Right renal cortex interstitium (tissue), 3 donors: ENCODE measurements around the gene RAD51B. TPM values are rescaled to one million over a fixed set of nuclear protein-coding genes. Genes with fewer than 3 reads are reported as not detected.
"Not testable (repeated sequence)": the region's sequence is repeated elsewhere in the genome, so short reads cannot be mapped to it uniquely, and the experiment has no call there.

Experiments
- DNase-seq, 3 donors: peaks; one replicate each; pipeline ENCODE4 v3.0.0-alpha.2; 2013; ENCODE audit warnings: low read depth in 3 of 3, low spot score in 2 of 3
- polyA plus RNA-seq, 3 donors: library from polyadenylated mRNA; unstranded; fragments of 120-200 nt; gene quantifications; one replicate each; pipeline ENCODE4 v1.2.1, GENCODE V29; 2013; ENCODE audit not compliant: insufficient read length in 3 of 3

The RAD51B gene
- polyA plus RNA-seq, 3 donors, result 11.3 to 11.9 (median 11.6) TPM

DNA sequence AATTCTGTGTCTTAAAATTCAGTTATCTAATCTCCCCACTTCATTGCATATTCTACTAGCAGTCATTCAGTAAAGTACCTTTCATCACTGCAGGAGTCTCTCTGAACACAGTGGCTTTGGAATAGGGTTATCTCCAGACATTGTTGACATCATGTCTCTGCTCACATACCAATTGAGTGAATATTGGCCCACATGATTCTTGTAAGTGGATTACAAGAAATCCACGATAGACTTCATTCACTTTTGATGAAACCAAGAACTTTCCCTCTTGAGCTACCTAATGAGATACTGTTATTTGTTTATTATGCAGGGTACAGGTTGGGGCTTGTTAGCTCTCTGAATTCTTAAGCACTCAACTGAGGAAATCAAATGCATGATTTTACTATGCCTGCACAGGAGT lies 284.9 kb downstream of the RAD51B start:
- DNase-seq, result no peak

DNA sequence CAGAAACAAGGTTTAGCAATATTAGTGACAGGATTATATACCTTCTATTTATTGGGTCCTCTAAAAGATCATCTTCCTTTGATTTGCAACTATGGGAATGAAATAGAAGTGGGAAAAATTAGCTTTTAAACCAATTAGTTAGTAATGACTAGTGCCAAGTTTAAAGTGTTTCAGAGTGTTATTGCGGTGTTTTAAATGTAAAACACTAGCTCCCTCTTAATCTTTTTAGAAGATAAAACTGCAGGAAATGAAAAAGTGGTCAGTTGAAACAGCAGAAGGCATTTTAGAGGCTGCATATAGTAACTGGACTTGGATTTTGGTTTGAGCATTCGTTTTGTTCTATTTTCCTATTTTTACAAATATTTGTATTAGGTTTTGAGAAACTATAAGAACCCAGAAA lies 286.2 kb downstream of the RAD51B start:
- no peak for DNase-seq

DNA sequence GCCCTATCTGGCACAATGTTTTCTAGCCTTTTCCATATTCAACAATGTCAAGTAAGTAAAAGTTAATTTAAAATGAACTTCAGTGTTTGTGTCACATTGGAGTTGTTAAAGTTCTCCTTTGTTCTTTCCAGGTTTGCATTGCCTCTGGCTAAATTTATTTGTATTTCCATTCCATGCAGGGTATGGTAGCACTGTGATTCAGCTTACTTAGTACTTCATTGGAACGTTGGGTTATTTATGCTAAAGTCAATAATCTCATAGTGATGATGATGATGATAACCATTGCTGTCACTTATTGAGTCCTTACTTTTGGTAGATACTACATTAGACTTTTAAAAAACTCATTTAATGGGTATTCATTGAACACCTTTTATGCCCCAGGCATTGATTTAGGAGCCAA lies 286.9 kb downstream of the RAD51B start:
- DNase-seq, result no peak

DNA sequence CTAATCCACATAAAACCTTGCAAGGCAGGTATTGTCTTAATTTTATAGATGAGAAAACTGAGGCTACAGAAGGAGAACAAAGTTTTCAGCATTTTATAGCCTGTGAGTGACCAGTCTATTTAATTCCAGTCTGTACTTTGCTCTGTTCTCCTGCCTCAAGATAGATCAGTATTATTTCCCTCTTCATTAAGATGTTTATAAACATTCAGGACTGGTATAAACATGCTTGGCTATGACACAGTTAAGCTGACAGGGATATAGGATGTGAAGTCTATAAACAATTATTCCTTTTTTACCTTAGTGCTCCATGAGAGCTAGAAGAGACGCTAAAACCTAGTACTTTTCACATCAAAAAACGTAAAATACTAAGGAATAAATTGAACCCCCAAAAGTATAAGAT lies 287.3 kb downstream of the RAD51B start:
- no peak for DNase-seq

DNA sequence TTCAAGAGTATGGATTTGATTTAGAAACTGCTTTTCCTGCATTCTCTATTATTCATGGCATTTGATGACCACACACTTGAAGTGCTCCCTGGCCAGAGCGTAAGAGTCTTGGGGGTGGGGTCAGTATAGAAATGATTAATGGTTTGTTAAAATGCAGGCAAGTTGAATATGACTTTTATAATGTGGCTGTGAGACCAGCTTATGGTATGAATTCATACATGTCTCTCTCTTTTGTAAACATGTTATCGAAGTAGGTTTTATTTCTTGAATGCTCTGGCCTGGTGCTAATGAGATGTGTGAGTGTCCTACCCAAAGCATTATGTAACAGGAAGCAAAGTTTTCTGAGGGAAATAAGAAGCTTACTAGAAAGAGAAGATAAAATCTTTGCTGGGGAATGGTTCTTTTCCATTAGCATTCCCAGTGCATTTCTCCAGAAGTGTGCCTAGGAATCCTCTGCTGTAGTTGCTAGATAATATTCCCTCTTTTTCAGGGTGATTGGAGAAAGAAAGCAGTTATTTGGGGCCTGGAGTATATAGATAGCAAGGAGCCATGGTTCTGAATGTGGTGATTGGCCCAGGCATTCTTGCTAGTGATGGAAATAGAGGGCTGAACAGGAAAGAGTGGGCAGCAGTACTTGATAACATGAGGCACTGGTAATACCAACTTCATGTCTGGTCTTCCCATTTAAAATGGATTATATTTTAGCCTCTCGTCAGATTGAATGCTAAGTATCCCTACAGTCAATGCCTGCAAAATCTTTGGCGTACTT lies 289.7 kb downstream of the RAD51B start:
- DNase-seq, result no peak

DNA sequence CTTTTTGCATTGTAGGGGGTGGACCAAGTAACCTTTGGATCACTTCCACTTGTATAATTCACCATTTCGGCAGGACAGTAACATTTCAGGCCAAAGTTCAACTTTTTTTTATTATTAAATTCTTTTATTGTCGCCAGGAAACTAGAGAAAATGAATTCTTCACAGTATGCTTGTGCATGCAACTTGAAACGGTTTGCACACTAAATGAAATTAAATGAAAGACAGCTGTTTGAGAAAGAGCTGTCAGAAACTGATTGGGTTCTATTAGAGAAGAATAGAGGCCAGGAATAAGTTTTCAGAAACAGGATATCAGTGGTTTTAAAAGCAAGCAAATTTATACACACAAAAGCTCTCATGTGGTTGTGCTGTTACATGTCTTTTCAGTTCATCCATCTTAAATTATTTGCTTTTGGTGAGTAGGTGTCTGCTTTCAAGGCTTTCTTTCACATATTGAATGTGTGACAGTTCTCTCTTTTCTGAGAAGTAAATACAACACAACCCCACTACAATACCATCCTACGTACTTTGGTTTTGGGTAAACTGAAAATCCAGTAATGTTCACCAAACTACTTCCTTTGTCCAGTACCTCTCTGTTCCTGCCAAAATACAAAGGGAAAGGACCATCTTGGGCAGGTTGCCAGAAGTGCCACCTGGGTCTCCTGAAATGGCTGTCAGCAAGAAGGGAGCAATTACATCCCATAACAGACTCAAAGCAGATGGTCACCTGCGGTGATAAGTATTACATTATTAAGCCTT lies 291.7 kb downstream of the RAD51B start:
- DNase-seq, result no peak

DNA sequence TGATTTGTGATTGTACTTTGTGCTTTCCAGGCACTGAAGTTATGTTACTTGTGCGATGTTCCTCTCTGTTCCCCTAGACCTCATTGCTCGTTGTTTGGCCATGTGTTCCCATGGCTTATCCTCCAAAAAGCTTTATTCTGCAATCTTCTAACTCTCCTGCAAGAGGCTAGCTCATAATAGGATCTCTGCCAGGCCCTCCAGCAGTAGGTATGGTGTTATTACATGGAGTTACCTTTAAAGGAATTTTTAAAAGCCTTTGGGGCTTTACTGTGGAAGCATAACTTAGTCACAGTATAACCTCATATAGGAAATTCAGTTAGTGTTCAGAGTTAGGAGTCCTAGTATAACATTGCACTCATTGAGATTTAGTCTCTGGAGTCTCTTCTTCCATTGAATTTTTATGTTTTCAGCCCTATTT lies 292.3 kb downstream of the RAD51B start:
- DNase-seq, result no peak

DNA sequence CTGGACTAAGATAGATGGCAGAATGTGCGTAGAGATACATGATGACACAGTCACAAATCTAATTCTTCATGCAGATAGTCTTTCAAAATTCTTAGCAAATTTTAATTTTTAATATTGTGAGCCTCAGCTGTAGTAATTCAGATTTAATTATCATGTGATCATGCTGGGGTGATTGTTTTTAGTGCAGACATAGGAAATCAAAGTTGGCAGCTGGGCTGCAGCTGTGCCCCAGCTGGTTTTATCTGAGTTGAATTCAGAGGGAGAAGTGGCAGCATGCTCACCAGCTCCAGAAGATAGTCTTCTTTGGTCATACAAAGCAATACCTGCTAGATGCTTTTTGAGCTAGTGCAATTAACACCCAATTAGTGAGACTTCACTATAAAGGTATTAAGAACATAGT lies 292.9 kb downstream of the RAD51B start:
- no peak for DNase-seq

DNA sequence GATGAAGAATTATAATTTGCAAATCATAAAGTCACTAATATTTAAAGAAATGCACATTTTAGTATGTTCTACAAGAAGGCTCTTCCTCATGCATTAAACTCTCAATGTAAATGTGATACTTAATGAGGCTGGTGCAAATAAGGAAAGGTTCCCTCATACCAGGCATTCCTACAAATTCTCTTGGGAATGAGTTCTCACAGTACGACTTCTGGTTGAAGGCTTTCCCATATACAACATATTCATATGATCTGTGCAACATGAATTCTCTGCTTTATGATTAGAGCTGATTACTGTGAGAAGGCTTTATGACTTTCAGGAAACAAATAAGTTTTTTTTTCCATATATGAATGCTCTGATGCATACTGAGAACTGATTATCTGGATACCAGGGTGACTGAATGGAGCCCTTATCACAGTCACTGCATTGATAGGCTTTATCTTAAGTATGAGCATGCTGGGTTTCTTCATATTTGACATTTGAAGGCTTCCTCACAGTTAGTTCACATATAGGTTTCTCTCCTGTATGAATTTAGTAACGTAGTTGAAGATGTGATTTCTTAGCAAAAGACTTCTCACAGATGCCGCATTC lies 293.9 kb downstream of the RAD51B start:
- no peak for DNase-seq

DNA sequence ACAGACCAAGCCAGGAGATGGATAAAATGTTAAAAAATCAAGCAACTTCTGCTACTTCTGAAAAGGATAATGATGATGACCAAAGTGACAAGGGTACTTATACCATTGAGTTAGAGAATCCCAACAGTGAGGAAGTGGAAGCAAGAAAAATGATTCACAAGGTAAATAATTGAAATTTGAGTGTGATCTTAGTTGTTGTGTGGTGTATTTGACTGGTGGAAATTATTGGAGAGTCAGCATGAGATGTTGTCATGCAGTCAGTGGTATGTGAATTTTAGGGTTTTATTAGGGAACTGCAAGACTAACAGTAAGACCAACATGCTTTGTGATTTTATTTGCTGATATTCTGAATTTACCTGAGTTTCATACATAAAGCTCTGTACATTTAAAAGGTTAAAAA lies 296.4 kb downstream of the RAD51B start:
- not testable (repeated sequence) for DNase-seq

DNA sequence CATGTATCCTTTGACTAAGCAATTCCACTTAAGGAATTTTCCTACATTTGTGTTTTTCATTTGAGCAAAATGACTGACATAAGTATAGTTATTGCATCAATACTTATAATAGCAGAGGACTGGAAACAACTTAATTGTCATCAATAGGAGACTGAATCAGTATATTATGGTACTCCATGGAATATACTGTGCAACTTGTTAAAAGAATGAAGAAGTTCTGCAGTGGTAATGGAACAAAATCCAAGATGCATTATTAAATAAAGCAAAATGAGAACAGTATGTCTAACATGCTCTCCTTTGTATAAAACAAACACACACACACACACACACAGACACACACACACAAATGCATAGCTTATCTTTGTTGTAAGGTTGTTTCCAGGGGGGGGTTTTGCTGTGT lies 303.1 kb downstream of the RAD51B start:
- DNase-seq, result no peak

DNA sequence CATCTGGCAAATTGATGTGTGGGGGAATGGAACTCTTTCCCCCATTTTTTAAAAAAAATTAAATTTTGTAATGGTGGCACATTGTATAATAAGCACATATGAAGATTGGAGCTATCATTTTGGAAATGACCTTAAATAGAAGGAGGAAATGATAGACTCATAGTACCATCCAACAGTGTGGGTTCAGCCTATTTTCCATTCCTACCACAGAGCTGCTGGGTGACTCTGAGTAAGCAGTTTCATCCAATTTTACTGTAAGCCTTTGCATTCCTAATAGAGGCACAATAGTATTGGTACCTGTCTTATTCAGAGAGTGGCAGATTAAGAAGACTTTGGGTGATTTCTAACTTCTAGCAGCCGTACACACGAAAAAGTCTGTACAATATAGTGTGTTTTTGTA lies 304.5 kb downstream of the RAD51B start:
- no peak for DNase-seq

DNA sequence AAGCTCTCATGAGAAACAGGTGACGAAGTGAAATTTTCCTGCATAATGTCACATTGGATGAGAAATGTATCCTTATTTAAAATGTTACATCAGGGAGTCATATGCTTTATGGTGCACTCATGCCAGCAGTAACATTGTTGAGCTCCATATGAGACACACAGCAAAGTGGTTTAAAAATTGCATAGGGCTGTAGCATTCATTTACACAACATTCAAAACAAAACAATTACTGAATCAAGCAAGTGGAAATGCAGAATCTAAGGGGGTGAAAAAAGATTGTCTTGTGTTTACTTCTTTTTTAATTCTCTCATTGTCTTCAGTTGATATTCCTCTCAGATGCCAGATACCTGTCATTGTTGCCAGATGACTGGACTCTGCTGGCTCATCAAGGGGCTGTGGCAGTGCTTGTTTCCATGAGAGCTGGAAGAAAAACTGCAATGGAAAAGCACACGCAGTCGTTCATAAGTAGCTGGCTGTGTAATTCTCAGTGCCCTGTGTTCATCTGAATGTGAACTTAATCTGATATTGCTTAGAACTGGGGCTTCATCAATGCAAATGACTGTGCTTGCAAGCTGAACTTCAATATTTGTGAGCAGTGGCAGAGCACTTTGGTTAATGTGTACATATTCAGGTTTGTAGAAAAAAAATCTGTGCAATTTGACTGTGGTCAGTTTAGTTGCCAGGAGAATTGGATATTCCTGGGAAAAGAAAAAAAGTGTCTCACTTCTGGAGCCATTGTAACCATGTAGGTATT lies 305.6 kb downstream of the RAD51B start:
- no peak for DNase-seq

DNA sequence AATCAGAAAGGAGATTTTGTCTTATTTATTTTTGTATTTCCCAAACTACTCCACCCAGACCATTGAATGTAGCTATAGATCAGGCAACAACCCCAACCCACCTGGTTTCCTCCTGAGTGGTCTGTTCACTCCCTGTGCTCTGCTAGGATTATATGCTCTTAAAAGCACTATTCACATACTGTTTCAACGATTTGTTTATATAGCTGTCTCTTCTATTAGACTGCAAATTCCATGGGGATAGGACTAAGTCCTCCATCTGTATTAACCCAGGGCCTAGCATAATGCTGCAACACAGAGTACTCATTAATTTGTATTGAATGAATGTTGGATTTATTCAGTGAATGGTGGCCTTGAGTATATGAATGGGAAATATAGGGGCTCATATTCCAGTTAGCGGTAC lies 307.6 kb downstream of the RAD51B start:
- DNase-seq, result no peak

DNA sequence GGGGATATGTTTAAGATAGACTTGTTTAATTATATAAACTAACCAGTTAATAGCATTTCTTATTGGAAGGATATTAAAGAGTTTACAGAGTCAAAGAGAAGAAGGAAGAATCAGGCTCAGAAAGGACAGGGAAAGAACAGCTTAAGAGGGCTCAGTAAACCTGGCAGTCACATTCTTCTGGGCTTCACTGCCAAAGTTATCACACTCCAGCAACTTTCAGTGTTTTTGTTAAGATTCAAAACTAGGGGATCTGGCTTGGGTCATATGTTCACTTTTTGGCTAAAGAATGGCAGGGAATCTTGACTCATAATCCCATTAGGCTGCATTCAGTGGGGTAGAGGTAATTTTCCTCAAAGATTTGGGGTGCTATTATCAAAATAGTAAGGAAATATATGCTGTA lies 312.3 kb downstream of the RAD51B start:
- no peak for DNase-seq

DNA sequence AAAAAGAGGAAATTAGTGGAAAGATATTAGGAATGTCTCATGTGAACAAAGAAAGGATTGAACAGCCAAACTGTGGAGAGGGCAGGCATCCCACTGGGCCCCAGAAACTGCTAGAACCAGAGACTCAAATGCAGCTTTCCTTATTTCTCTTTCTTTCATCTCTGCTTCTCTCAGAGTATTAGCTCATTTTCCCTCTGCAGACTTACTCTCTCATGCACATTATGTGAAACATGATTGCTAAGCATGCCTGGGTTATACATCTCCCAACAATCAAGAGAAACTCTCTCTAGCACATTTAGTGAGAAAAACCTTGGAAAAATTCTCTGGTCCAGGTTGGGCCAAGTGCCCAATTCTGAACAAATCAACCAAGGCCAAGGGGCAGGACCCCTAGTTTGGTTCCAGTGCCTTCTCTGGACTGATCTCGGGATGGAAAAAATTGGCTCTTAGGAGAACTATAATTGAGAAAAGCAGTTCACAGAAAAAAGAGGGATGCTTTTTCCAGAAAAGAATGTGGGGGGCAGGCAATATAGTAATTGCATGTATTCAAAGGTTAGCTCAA lies 313.1 kb downstream of the RAD51B start:
- no peak for DNase-seq

DNA sequence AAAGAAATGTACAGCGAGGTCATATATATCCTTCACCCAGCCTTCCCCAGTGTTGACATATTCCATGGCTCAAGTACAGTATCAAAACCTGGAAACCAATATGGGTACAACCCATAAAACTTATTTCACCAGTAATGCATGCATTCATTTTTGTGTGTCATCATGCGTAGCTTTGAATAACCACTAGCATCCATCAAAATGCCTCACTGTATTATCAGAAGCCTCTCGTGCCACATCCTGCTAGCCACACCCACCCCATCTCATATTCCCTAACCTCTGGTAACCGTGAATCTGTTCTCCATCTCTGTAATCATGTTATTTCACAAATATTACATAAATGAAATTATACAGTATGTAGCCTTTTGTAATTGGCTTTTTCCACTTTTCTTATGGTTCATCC lies 314.3 kb downstream of the RAD51B start:
- DNase-seq, result no peak

DNA sequence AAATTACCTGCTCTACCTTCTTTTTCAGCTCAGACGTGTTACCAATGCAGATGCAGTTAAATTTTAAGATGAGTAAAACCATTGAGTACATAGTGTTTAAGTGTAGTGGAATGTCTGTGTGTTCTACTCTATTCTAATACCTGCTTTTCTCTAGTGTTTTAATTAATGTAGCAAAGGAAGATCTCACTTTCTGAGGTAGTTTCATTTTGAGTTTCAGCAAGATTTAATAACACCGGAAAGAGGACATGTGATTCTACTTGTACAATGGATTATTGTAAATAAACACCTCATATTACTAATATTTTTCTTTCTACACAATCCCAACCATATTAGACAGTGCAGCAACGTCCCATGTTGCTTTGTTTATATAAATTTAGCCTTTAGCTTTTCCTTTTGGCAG lies 315.4 kb downstream of the RAD51B start:
- no peak for DNase-seq

DNA sequence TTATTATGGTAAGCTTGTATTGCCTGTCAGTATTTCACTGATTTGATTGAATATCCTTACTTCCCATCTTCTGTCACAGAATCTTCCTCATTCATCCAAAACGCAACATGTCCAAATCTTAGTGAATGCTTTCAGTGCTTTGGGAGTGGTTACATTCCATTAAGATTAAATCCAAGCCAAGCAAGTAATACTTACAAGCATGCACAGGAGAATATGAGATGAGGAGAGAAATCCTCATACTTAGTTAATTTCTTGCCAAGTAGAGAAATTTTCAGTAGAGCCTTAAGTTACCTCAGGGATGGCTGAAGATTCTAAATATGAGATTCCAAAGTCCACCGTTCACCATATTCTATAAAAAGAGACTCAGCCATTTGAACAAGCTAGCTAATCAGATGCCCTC lies 316.0 kb downstream of the RAD51B start:
- no peak for DNase-seq

DNA sequence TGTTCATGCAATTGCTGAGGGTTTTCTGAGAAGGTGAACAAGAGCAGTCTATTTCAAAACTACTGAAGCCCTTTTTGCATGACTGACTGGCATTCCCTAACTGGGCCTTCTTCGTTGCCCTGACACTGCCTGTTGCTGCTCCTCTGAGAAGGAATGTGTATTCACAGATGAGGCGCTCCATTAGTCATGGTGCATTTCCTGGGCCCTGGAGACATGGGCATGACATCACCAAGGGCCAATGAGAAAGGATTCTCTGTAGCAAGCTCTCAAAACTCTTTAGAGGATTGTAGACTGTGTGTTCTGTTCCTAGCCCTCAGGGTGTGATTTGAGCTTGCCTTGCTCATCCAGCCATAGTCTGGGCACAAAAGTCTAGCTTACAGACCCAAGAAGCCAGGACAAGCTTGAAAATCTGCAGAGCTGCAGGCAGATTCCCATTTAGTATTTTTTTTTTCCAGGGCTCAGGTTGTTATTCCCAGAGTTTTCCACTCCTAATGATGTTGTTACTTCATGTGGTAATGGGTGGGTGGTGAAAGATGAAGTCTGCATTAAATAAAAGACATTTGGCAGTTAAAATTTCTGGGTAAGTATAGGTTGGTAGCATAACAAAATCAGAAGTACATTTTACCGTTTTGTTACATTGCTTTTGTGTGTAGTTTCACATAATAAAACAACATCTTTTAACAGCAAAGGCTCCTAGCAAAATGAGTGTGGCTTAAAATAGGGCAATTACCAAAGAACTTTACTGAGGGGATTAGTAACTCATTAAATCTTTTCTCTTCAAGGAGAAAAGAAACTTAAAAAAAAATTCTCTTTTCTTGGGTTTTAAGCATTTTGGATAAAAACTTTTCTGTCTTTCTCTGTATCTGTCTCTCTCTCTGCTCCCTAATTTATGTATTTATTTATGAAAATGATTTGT lies 318.4 kb downstream of the RAD51B start:
- DNase-seq, result peak; percentile 43 to 77 (median 54)
